Mucosa of descending colon (tissue), 3 donors: Measurements from ENCODE around the gene SHFL. TPM values are rescaled to one million over a fixed set of nuclear protein-coding genes. Genes with fewer than 3 reads are reported as not detected.

Source experiments
- ATAC-seq: fragments of 200-7000 bp; cut with Tn5 transposase; one replicate; pipeline ENCODE4 v1.9.1; 2020; ENCODE audit warnings: mild to moderate bottlenecking, moderate library complexity
- DNase-seq, 3 donors: peaks; one replicate each; pipeline ENCODE4 v3.0.0-alpha.2; 2020
- H3K36me3 ChIP-seq: fragments of 200-600 bp; one replicate; pipeline ENCODE4 v1.8.0; 2021; ENCODE audit warnings: low read depth, mild to moderate bottlenecking
- H3K4me1 ChIP-seq: fragments of 200-600 bp; one replicate; pipeline ENCODE4 v1.8.0; 2021; ENCODE audit warnings: low read depth, mild to moderate bottlenecking
- H3K4me3 ChIP-seq: fragments of 200-600 bp; one replicate; pipeline ENCODE4 v1.8.0; 2021; ENCODE audit warnings: mild to moderate bottlenecking
- H3K9me3 ChIP-seq: fragments of 200-600 bp; one replicate; pipeline ENCODE4 v1.8.0; 2021; ENCODE audit warnings: mild to moderate bottlenecking
- CTCF ChIP-seq: fragments of 200-600 bp; IDR thresholded peaks from one replicate; pipeline ENCODE4 v1.8.0; 2022; ENCODE audit warnings: antibody characterized with exemption, mild to moderate bottlenecking
- intact Hi-C, 2 donors: fragments of 100-400 bp; cut with DNase I in 1 of 2; cut with micrococcal nuclease in 1 of 2; formaldehyde crosslinking; loops; one replicate each; pipeline versions ENCODE4 v1.11.0 to v1.11.1; 2022; cut with DNase I, micrococcal nuclease
- total RNA-seq, 3 donors: library from RNA; stranded (reverse); fragmentation: NEBNext Ultra II Directional in 2 of 3; extraction: Animal tissue kit (Norgen Biotek cat#: 25700) in 2 of 3; gene quantifications; one replicate each; pipeline versions ENCODE4 v1.2.1 to v1.2.4, GENCODE V29; 2021 to 2023
- donor health status: DM: no; HTN: no; CAD: no; lungs with moderate emphysema.
- donor health status: DM: no; HTN: no; CAD: no.
- donor health status: DM: no; HTN: yes; CAD: no.

SHFL gene
- total RNA-seq, 3 donors from 2014 or later = 26.9 to 41.5 (median 28.1) TPM

DNA sequence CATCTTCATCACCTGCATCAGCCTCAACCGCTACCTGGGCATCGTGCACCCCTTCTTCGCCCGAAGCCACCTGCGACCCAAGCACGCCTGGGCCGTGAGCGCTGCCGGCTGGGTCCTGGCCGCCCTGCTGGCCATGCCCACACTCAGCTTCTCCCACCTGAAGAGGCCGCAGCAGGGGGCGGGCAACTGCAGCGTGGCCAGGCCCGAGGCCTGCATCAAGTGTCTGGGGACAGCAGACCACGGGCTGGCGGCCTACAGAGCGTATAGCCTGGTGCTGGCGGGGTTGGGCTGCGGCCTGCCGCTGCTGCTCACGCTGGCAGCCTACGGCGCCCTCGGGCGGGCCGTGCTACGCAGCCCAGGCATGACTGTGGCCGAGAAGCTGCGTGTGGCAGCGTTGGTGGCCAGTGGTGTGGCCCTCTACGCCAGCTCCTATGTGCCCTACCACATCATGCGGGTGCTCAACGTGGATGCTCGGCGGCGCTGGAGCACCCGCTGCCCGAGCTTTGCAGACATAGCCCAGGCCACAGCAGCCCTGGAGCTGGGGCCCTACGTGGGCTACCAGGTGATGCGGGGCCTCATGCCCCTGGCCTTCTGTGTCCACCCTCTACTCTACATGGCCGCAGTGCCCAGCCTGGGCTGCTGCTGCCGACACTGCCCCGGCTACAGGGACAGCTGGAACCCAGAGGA lies 28.0 kb downstream of the SHFL start:
- H3K36me3 ChIP-seq = peaks cover 5% of the 10 kb centered on the region

DNA sequence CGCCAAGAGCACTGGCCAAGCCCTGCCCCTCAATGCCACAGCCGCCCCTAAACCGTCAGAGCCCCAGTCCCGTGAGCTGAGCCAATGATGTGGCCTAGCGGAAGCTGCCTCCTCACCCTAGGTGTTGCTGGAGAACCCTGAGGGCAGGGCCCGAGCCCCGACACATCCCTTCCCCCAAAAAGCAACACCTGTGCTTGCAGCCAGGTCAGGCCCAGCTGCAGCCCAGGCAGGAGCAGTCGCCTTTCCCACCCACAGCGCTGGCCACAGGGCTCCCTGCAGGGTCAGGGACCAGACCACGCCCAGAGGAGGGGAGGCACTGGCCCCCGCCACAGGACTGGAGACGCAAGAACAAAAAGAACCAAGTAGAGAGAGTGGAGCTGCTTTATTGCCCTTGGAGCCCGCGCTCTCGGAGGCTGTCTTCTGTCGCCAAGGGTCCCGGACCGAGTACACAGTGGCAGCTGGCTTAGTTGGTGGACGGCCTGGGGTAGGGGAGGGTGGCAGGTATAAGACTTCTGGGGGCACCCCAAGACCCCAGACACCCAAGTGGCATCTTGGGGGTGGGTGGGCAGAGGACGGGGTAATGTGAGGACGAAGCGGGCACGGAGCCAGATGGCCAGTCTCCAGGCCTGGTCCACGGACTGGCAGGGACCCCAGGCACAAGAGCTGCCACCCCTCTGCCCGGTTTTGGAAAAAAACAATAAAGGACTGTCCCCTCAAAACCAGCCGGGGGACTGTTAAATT lies 28.7 kb downstream of the SHFL start:
- Histone ChIP-seq H3K36me3 (peaks cover 5% of the 10 kb centered on the region), H3K4me1 (peaks cover 8% of the 10 kb centered on the region), H3K4me3 (no peak overlapping the region), H3K9me3 (no peaks in the 10 kb centered on the region)
- ATAC-seq (no peak), DNase-seq (peak in 2 of 3 donors; percentile 43 to 55)
- no peak for TF ChIP-seq CTCF
- intact Hi-C loops = no loop called here

More for the DNA sequence above, 28.0 kb downstream of the SHFL start:
- DNase-seq (peak in 1 of 3 donors; percentile 58), ATAC-seq (peak; percentile 2)
- TF ChIP-seq CTCF = no peak
- Histone ChIP-seq H3K4me1 (peaks cover 7% of the 10 kb centered on the region), H3K4me3 (no peak overlapping the region), H3K9me3 (no peaks in the 10 kb centered on the region)
- intact Hi-C loops = no loop called here

DNA sequence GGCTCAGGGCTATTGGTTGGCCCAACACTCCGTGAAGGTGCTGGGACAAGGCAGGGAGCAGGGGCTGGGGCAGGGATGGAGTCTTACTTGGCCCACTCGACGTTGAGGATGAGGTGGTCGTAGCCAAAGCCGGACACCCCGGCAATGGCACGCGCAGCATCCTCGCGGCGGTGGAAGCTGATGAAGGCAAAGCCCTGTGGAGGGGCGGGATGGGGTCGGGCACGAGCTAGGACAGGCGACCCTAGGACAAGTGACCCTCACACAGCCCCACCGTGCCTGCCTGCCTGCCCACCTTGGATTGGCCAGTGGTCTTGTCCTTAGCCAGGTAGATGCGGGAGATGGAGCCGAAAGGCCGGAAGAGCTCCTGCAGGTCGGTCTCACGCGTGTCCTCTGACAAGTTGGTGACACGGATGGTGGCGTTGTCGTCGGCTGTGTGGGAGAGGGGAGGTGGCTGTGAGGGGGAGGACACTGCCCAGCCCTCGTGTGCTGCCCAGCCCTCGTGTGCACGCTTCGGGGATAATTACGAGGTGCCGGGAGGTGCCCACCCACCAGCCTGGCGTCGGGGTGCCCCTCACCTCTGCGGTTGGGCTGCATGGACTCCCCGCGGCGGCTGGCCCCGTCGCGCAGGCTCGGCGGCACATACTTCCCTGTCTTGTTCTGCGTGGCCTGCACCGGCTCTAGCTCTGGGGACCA lies 29.4 kb downstream of the SHFL start:
- intact Hi-C loops = no loop called here
- TF ChIP-seq CTCF = no peak
- ATAC-seq (no peak), DNase-seq (peak in 1 of 3 donors; percentile 56)
- peaks cover 10% of the 10 kb centered on the region for H3K4me1 ChIP-seq
- peaks cover 2% of the 10 kb centered on the region for H3K36me3 ChIP-seq
- H3K4me3 ChIP-seq = no peak overlapping the region
- no peaks in the 10 kb centered on the region for H3K9me3 ChIP-seq

GRCh38 chr19:10116085-10116865 lies 30.2 kb downstream of the SHFL start:
- intact Hi-C loops = no loop called here
- H3K9me3 ChIP-seq = no peaks in the 10 kb centered on the region
- H3K4me1 ChIP-seq = peaks cover 14% of the 10 kb centered on the region
- ATAC-seq (no peak), DNase-seq (no peak)
- no peak overlapping the region for H3K4me3 ChIP-seq
- no peaks in the 10 kb centered on the region for H3K36me3 ChIP-seq
- no peak for TF ChIP-seq CTCF

GRCh38 chr19:10116866-10117616 lies 30.9 kb downstream of the SHFL start:
- Histone ChIP-seq H3K36me3 (no peaks in the 10 kb centered on the region), H3K9me3 (no peaks in the 10 kb centered on the region), H3K4me3 (no peak overlapping the region), H3K4me1 (peaks cover 14% of the 10 kb centered on the region)
- intact Hi-C loops = no loop called here
- ATAC-seq (no peak), DNase-seq (no peak)
- no peak for TF ChIP-seq CTCF
